Chondrocyte (in vitro differentiated cells): ENCODE results near the gene FKBP14. TPM values are rescaled to one million over a fixed set of nuclear protein-coding genes. Genes with fewer than 3 reads are reported as not detected.

Experiments
- DNase-seq: peaks from one replicate; pipeline ENCODE4 v3.0.0; 2021; ENCODE audit warnings: mixed read lengths, low spot score
- H3K27ac Mint-ChIP-seq: one replicate; pipeline ENCODE4 v1.8.0; 2021; ENCODE audit warnings: mild to moderate bottlenecking, moderate library complexity, mixed read lengths; ENCODE audit not compliant: unreplicated experiment
- H3K27me3 Mint-ChIP-seq: 2 replicates; pipeline ENCODE4 v1.8.0; 2021; ENCODE audit warnings: low read depth, mixed read lengths
- H3K36me3 Mint-ChIP-seq: 2 replicates; pipeline ENCODE4 v1.8.0; 2021; ENCODE audit warnings: low read depth, mixed read lengths
- H3K4me1 Mint-ChIP-seq: 2 replicates; pipeline ENCODE4 v1.8.0; 2021; ENCODE audit warnings: low read depth, mild to moderate bottlenecking, mixed read lengths
- H3K4me3 Mint-ChIP-seq: one replicate; pipeline ENCODE4 v1.8.0; 2021; ENCODE audit warnings: mild to moderate bottlenecking, moderate library complexity, mixed read lengths; ENCODE audit not compliant: unreplicated experiment
- H3K9me3 Mint-ChIP-seq: 2 replicates; pipeline ENCODE4 v1.8.0; 2021; ENCODE audit warnings: low read depth, mixed read lengths
- CTCF ChIP-seq: fragments of 200-600 bp; sonication (generic); IDR thresholded peaks from 2 replicates; pipeline ENCODE4 v1.5.0; 2021; ENCODE audit warnings: antibody characterized with exemption, mild to moderate bottlenecking, moderate library complexity
- total RNA-seq: library from RNA; stranded (reverse); gene quantifications from 3 replicates; pipeline ENCODE4 v1.2.1, GENCODE V29; 2021

The FKBP14 gene
- total RNA-seq, 1 donor from 2014 or later = 74.7 TPM

GRCh38 chr7:29988424-29989256 is 37.9 kb downstream of the FKBP14 start:
- Mint-ChIP-seq H3K4me3 (peak overlapping the region; percentile 89), H3K27ac (peak overlapping the region; percentile 100), H3K9me3 (peaks cover 5% of the 10 kb centered on the region), H3K4me1 (peaks cover 34% of the 10 kb centered on the region), H3K36me3 (peaks cover 6% of the 10 kb centered on the region), H3K27me3 (no peaks in the 10 kb centered on the region)
- DNase-seq = no peak
- TF ChIP-seq CTCF = no peak

- TF ChIP-seq CTCF = no peak
- no peak for DNase-seq
- H3K9me3 Mint-ChIP-seq = peaks cover 4% of the 10 kb centered on the region
- peak overlapping the region; percentile 100 for H3K27ac Mint-ChIP-seq
- H3K27me3 Mint-ChIP-seq = no peaks in the 10 kb centered on the region
- peak overlapping the region; percentile 89 for H3K4me3 Mint-ChIP-seq
- peaks cover 34% of the 10 kb centered on the region for H3K4me1 Mint-ChIP-seq
- H3K36me3 Mint-ChIP-seq = peaks cover 7% of the 10 kb centered on the region
Observed at GRCh38 chr7:29987811-29988317, 38.6 kb downstream of the FKBP14 start.

- no peak for TF ChIP-seq CTCF
- Mint-ChIP-seq H3K27ac (peak overlapping the region; percentile 100), H3K9me3 (no peaks in the 10 kb centered on the region), H3K4me3 (peak overlapping the region; percentile 89), H3K4me1 (peaks cover 34% of the 10 kb centered on the region), H3K36me3 (peaks cover 7% of the 10 kb centered on the region), H3K27me3 (no peaks in the 10 kb centered on the region)
- no peak for DNase-seq
Observed at GRCh38 chr7:29987083-29987482, 39.4 kb downstream of the FKBP14 start.

- H3K4me3 Mint-ChIP-seq = no peak overlapping the region
- no peak for DNase-seq
- H3K36me3 Mint-ChIP-seq = peaks cover 5% of the 10 kb centered on the region
- no peaks in the 10 kb centered on the region for H3K9me3 Mint-ChIP-seq
- no peak for TF ChIP-seq CTCF
- H3K27ac Mint-ChIP-seq = no peak overlapping the region
- H3K27me3 Mint-ChIP-seq = no peaks in the 10 kb centered on the region
- peaks cover 19% of the 10 kb centered on the region for H3K4me1 Mint-ChIP-seq
Observed at GRCh38 chr7:29980151-29980550, 46.4 kb downstream of the FKBP14 start.

GRCh38 chr7:29977886-29978651 is 48.4 kb downstream of the FKBP14 start:
- no peak overlapping the region for H3K4me3 Mint-ChIP-seq
- H3K36me3 Mint-ChIP-seq = peaks cover 3% of the 10 kb centered on the region
- peaks cover 36% of the 10 kb centered on the region for H3K4me1 Mint-ChIP-seq
- H3K9me3 Mint-ChIP-seq = no peaks in the 10 kb centered on the region
- no peak overlapping the region for H3K27ac Mint-ChIP-seq
- TF ChIP-seq CTCF = no peak
- H3K27me3 Mint-ChIP-seq = no peaks in the 10 kb centered on the region
- DNase-seq = no peak
